ENCODE measurements around the gene PCNP.
"Not testable (repeated sequence)": the region's sequence is repeated elsewhere in the genome, so short reads cannot be mapped to it uniquely, and the experiment has no call there.

PCNP gene

DNA sequence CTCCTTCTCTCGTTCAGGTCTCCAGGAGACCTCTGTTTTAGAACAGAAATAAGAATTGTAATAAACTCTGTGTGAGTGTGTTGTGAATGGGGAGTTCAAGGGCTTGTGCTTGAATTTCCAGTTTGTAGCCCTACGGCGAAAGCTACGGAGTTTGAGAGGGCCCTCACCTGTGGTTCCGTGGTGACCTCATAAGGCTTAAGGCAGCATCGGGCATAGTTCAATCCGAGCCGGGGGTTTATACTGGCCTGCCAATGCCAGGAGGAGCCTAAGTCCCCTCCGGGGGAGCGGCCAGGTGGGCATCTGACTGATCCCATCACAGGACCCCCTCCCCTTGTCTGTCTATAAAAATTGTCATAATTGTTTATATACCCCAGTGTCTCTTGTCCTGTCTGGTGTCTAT, 59.2 kb downstream of the PCNP start:
- no peak for DNase-seq (ENCODE audit: low spot score)

DNA sequence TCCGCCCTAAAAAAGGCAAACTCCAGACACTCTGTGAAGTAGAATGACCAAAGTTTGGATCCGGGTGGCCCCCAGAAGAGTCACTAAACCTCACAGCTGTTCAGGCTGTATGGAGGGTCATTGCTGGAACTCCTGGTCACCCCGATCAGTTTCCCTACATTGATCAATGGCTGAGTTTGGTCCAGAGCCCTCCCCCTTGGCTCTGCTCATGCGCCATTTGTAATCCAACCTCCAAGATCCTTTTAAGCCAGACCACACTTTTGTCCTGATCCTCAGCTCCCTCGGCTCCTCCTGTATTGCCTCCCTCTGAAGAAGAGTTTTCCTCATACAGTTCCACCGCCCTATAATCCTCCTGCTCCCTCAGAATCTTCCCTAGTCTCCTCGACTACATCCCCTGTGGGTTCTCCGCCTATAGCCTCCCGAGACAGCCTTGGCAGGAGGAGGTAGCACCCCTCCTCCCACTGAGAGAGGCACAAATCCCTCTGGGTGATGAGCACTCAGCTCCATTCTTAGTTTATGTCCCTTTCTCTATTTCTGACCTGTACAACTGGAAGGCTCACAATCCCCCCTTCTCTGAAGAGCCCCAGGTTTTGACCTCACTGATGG, 60.7 kb downstream of the PCNP start:
- DNase-seq (ENCODE audit: low spot score) = no peak

DNA sequence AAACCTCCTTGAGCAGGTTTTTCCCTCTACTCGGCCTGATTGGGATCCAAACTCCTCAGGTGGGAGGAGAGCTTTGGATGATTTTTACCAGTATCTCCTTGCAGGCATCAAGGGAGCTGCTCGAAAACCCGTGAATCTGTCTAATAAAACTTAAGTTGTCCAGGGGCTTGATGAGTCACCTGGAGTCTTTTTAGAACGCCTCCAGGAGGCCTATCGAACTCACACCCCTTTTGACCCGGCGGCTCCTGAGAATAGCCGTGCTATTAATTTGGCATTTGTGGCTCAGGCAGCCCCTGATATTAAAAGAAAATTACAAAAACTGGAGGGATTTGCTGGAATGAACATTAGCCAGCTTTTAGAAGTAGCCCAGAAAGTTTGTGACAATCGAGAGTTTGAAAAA, 61.4 kb downstream of the PCNP start:
- no peak for DNase-seq (ENCODE audit: low spot score)

DNA sequence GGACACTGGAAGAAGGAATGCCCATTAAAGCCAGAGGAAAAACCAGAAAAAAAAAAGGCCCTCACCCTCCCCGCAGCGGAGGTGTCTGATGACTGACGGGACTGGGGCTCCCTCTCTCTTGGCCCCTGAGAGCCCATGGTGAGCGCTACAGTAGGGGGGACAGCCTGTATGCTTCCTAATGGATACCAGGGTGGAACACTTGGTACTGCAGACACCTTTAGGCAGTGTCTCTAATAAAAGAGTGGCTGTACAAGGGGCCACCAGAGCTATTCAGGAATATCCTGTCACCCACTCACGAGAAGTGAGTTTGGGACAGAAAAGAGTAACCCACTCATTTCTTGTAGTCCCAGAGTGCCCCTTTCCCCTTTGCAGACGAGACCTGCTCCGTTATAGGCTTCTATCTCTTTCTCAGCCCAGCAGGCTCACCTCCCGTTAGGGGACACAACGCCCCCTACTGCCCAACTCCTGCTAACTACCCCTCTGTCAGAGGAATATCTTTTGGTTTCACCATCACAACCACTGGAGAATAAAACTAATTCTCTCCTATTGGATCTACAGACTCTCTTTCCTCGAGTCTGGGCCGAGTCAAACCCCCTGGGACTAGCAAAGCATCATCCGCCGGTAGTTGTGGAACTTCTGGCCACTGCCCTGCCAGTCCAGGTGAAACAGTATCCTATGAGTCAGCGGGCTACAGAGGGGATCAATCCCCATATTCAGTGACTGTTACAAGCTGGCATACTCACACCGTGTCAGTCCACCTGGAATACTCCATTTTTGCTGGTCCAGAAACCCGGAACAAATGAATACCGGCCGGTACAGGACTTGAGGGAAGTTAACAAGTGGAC, 62.2 kb downstream of the PCNP start:
- peak; percentile 79 for DNase-seq (ENCODE audit: low spot score)

DNA sequence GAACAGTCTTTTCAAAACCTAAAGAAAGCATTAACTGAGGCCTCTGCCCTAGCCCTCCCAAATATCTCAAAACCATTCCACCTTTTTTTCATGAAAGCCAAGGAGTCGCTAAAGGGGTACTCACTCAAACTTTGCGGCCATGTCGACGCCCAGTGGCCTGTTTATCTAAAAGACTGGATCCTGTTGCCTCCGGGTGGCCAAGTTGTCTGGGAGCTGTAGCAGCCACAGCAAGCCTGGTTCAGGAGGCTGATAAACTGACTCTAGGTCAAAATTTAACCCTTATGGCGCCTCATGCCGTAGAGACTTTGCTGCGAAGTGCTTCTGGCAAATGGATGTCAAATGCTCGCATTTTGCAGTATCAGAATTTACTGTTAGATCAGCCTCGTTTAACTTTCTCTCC, 63.5 kb downstream of the PCNP start:
- DNase-seq (ENCODE audit: low spot score) = no peak

DNA sequence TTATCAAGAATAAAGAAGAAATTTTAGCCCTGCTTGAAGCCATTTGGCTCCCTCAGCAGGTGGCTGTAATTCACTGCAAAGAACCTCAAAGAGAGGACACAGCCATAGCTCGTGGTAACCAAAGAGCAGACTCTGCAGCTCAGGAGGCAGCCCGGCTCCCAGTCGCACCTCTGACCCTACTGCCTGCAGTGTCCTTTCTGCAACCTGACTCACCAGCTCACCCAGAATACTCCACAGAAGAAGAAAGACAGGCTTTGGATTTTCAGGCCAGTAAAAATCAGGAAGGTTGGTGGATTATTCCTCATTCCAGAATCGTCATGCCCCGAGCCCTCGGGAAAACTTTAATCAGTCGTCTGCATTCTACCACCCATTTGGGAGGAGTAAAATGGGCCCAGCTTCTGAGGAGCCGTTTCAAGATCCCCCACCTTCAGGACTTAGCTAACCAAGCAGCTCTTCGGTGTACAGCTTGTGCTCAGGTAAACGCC, 64.3 kb downstream of the PCNP start:
- peak; percentile 31 for DNase-seq (ENCODE audit: low spot score)

DNA sequence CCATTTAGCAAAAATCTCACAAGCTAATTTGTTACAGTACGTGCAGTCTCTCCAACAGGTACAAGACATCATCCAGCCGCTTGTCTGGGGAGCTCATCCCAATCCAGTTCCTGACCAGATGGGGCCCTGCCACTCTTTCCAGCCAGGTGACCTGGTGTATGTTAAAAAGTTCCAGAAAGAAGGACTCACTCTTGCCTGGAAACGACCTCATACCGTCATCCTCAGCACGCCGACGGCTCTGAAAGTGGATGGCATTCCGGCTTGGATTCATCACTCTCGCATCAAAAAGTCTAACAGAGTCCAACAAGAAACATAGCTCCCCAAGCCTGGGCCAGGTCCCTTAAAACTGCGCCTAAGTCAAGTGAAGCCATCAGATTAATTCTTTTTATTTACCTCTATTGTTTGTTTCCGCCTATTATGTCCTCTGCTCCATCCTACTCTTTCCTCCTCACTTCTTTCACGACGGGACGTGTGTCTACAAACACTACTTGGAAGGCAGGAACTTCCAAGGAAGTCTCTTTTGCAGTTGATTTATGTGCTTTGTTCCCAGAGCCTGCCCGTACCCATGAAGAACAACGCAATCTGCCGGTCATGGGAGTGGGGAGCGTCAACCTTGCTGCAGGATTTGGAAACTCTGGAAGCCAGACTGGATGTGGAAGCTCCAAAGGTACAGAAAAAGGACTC, 65.4 kb downstream of the PCNP start:
- DNase-seq (ENCODE audit: low spot score) = no peak

DNA sequence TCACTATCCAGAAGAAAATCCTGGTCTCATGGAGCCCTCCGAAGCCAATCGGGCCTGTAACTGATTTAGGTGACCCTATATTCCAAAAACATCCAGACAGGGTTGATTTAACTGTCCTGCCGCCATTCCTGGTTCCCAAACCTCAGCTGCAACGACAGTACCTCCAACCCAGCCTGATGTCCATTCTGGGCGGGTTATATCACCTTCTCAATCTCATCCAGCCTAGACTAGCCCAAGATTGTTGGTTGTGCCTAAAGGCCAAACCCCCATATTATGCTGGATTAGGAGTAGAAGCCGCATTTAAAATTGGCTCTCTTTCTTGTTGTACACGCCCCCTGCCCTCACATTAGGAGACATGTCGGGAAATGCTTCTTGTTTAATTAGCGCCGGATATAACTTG, 66.3 kb downstream of the PCNP start:
- no peak for DNase-seq (ENCODE audit: low spot score)

DNA sequence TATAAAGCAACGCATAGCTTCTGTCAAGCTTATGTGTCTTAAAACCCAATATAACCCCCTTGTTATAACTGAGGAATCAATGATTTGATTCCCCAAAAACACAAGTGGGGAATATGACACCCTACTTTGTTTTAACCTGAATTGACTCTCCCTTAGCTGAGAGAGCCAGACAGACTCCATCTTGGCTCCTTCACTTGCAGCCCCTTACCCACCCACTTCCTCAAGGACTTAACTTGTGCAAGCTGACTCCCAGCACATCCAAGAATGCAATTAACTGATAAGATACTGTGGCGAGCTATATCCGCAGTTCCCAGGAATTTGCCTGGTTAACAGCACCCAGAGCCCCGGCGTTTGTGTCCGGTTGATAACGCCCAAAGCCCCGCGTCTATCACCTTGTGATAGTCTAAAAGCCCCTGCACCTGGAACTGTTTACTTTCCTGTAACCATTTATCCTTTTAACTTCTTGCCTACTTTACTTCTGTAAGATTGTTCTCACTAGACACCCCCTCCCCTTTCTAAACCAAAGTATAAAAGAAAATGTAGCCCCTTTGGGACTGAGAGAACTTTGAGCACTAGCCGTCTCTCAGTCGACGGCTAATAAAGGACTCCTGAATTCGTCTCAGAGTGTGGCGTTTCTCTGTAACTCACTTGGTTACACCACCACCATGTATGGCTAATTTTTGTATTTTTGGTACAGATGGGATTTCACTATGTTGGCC, 67.6 kb downstream of the PCNP start:
- DNase-seq (ENCODE audit: low spot score) = not testable (repeated sequence)

DNA sequence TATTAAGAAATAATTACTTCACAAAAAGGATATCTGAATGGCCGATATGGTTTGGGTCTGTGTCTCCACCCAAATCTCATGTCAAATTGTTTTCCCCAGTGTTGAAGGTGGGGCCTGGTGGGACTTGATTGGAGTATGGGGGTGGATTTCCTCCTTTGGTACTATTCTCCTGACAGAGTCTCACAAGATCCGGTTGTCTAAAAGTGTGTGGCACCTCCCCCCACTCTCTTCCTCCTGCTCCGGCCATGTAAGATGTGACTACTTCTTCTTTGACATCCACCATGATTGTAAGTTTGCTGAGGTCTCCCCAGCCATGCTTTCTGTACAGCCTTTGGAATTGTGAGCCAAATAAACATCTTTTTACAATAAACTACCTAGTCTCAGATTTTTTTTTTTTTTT, 68.5 kb downstream of the PCNP start:
- no peak for DNase-seq (ENCODE audit: low spot score)

DNA sequence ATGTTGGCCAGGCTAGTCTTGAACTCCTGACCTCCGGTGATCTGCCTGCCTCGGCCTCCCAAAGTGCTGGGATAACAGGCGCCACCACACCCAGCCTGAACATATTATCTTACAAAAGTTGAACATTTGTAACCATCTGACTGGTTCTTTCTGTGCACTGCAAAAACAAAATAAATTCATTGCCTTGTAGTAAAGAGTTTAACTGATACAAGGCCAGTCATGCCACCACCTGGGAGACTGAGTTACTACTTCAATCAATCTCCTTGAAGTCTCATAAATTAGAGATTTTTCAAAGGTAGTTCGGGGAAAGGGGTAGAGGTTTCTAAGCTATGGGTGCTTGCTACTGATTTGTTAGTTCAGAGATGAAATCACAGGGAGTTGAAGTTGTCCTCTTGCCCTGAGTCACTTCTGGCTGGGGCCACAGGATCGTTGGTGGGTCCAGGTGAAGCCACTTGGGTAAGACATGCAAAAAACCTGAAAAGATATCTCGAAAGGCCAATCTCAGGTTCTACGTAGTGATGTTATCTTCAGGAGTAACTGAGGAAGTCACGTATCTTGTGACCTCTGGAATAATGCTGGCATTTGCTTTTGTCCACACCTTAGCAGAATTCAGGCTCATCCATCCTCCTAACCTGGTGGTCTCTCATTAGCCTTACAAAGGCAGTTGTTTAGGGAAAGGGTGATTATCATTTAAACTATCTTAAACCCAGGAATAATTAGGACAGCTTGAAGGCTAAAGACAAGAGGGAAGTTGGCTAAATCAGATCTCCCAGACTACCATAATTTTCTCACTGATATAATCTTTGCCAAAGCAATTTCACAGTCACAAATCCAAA, 69.2 kb downstream of the PCNP start:
- no peak for DNase-seq (ENCODE audit: low spot score)
